Right renal cortex interstitium (tissue), 3 donors: ENCODE measurements around the gene SPTLC3. TPM values are rescaled to one million over a fixed set of nuclear protein-coding genes. Genes with fewer than 3 reads are reported as not detected.

Source experiments
- DNase-seq, 3 donors: peaks; one replicate each; pipeline ENCODE4 v3.0.0-alpha.2; 2013; ENCODE audit warnings: low read depth in 3 of 3, low spot score in 2 of 3
- polyA plus RNA-seq, 3 donors: library from polyadenylated mRNA; unstranded; fragments of 120-200 nt; gene quantifications; one replicate each; pipeline ENCODE4 v1.2.1, GENCODE V29; 2013; ENCODE audit not compliant: insufficient read length in 3 of 3

SPTLC3 gene
- polyA plus RNA-seq, 3 donors, result 19.6 to 20.3 (median 20.1) TPM

DNA sequence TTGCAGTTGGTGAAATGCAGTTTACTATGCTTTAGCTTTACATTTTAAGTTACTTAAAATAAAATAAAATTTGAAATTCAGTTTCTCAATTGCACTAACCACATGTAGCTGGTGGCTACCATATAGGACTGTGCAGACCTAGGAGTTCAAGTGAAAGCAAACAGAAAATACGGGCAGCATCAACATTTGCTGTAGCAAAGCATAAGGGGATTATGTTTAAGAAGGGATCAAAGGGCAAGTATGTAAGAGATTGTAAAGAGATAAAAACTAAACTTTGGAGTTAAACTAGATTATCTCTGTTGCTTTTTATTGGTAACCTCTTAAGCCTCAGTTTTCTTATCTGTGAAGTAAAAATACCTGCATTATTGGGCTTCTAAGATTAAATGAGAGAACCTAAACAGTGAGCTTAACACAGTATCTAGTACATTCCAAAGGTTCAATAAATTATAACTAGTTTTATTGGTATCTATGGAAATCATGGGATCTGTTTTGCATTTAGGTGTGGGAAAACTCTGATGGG, 81.2 kb downstream of the SPTLC3 start:
- no peak for DNase-seq

DNA sequence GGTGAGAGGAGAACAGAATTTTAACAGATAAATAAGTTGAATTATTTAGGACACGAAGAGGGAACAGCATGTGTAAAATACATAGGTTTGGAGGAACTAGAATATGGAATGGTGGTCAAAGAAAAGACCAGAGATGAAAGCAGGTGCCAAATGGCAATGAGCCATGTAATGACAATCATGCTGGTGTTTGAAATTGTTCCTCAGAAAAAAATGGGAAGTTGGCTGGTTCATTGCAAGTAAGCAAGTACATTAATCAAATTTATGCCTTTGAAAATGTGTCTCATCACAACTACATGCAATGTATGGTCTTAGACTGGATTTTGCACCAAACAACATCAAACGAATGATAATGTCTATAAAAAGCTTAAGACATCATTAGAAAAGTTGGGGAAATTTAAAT, 83.3 kb downstream of the SPTLC3 start:
- no peak for DNase-seq

DNA sequence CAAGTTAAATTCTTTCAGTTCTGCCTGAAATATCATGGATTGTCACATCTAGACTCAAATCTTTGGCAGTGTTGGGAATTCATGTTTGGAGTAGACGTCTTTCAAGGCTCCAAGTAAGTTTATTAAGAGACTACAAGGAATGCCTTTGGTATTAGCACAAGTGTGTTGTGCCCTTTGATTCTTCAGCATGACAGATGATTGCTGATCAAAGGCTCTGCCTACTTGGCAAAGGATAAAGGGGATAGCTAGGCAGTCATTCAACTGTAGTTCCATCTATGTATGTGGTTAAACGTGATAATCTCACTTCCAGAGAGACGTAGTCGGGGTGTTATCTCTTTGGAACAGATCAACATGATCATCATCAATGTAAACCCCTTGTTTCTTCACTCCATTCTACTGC, 86.2 kb downstream of the SPTLC3 start:
- DNase-seq, result no peak

DNA sequence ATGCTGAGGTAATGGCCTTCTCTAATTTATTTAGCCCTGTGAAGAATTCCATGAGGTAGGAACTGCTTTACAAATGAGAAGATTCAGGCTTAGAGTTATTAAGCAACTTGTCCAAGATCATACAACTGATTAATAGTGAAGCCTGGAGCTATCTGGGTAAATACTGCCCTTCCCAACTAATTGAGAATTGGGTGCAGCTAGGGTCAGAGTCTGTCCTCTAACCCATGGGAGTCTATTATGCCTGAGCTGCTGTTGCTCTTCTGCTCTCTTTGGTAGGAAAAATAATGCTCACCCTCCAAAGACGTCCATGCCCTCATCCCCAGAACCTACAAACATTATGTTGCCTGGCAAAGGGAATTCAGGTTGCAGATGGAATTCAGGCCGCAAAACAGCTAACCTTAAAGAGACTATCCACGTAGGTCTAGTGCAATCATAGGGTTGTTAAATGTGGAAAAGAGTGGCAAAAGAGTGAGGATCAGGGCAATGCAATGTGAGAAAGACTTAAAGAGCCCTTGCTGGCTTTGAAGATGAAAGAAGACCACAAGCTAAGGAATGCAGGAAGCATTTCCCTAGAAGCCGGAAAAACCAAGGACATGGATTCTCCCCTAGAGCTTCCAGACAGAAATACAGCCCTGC, 90.1 kb downstream of the SPTLC3 start:
- no peak for DNase-seq

DNA sequence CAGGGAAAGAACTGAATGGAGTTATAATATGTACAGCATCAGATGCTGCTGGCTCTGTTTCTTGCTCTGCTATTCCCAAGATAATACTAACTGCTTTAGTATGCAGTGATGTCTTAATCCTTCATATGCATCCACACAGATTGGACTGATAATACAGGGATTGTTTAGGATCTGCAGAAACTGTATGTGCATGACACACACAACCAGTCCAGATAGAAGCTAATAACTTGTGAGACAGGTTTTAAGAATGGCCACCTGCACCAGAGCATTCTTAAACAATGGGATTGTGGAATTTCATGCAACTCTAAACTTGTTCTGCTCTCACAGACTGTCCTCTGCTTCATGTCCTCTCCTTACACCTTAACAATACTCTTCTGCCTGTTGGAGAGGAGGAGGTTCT, 90.9 kb downstream of the SPTLC3 start:
- DNase-seq, result no peak

DNA sequence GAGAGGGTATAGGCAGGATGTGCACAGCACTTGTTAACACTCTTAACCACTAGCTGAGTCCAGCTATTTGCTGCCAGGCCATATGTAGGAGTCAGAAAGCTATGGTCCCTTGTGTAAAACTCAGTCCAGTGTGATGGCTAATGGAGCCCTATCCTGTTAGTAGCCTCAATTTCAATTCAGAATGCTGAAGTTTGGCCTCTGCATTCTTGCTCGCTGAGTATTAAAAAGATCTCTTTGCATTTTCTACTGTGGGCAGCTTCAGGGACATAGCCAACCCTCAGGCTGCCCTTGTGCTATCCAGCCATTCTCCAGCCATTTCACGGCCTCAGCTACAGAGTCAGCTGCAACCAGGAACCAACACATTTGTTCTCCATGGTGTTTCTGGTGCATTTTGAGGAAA, 92.5 kb downstream of the SPTLC3 start:
- DNase-seq, result no peak

DNA sequence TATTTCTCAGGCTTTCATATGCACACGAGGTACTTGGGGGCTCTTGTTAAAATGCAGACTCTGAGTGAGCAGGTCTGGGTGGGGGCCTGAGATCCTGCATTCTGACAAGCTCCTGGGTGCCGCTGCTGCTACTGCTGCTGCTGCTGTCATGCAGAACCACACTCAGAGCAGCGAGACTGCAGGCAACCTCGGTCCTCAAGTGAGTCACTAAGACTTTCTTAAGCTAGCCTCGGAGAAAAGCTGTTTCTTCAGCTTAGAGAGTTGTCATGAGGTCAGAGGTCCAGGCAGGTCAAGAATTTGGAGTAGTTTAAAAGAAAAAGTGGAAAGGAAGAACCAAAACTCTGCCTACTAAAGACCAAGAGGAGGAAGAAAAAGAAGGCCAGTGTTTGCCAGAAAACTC, 92.9 kb downstream of the SPTLC3 start:
- DNase-seq, result no peak

DNA sequence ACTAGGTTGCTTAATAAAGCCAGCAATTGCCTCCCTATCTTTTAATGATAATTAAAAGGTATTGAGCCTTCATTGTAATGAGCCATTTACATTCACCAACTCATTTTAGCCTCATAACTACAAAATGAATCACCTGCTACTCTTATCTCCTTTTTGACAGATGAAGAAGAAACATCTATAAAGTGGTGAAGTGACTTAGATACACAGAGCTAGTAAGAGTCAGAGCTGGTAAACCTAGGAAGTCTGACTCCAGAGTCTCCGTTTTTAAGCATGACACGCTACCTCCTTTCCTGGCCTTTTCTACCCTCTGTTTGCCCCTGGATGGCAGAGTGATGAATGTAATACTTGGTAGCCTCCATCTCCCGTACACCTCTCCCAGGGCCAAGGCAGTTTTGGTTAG, 93.5 kb downstream of the SPTLC3 start:
- DNase-seq, result no peak

DNA sequence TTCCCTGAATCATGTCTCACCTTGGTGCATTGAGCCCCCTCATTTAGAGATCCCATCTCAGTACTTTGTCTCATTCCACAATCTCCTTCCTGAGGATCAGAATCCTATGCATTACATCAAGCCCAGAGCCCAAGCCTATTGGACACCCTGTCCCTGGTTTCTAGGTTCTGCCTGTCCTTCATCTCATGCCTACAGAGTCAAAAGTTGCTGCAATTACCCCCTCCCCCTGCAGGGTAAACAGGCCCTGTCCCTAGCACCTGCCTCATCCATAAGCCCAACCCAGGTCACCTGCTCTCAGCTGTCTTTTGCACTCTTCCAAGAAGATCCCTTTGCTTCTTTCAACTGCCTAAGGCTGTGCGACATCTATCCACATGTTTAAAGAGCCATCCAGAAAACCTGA, 93.9 kb downstream of the SPTLC3 start:
- no peak for DNase-seq

DNA sequence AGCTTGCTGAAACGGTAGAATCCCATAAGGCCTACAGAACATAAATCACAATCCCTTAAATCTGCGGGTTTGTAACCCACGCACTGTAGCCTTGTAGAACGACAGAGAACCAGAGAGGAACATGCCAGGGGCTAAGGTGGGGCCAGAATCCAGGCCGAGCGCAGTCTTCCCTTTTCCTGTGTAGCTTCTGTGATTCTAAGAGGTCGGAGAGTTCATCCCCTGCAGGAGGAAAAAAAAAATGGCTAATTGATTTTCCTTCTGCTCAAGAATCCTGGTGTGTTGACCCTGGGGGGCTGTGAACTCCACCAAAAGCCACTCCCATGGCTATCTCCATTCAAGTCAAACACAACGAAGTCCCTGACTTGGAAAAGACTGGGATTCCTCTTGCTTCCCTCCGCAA, 96.3 kb downstream of the SPTLC3 start:
- DNase-seq, result no peak

DNA sequence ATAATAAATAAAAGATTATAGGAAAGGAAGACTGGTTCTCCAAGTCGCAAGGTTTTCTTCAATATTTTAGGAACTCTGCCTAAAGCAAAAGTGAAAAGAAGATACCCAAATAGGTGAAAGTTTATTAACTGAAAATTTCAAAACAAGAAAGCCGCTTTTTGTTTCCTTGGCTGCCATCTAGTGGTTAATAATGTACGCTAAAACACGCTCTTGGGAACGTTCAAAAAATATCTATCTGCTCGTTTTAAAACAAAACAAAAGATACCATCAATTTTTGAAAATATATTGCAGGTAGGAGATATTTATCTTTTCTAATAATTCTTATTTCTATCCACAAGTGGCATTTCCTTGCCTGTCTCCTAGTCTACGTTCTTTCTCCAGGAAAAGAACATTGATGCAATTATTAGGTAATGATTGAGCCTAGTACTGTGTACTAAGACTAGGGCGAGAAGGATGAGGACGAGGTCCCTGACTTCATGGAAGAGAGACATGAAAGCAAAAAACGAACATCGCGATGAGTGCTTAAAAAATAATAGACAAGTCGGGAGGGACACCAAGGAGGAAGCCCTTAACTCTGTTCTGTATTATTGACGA, 97.2 kb downstream of the SPTLC3 start:
- DNase-seq, result peak; percentile 8 to 18 (median 13)

DNA sequence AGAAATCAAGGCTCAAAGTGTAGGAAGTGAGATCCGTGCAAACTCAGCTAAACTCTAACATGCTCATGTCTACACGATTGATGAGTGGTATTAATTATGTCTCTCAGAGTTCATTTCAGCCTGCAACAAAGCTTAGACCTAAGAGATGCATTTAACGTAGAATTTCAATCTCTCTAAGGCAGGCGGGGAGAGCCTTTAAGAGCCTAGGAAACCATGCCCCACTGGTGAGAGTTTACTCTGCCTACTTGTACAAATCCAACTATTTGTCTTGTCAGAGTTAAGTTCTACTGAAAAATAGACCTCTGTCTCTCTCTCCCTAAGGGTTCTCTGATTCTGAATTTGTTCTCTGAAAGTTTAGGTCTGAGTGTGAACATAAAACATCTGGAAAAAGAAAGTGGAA, 100.9 kb downstream of the SPTLC3 start:
- DNase-seq, result no peak

DNA sequence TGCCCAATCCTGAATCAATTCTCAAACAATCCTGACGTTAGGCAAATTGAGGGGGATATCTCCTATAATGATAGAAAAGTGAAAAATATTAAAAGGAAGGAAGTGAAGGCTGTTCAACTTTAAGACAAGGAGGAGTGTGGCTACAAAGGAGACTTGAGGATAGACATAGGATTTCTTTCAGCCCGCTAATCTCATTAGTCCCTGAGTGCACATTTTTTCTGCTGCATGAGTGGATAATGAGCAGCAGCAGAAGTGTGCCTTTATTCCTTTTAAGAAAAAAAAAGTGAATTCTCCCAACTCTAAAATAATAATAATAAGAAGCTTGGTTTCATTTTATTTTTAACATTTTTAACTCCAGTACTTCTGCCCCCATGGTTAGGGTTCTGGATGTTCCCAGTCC, 102.0 kb downstream of the SPTLC3 start:
- DNase-seq, result no peak

DNA sequence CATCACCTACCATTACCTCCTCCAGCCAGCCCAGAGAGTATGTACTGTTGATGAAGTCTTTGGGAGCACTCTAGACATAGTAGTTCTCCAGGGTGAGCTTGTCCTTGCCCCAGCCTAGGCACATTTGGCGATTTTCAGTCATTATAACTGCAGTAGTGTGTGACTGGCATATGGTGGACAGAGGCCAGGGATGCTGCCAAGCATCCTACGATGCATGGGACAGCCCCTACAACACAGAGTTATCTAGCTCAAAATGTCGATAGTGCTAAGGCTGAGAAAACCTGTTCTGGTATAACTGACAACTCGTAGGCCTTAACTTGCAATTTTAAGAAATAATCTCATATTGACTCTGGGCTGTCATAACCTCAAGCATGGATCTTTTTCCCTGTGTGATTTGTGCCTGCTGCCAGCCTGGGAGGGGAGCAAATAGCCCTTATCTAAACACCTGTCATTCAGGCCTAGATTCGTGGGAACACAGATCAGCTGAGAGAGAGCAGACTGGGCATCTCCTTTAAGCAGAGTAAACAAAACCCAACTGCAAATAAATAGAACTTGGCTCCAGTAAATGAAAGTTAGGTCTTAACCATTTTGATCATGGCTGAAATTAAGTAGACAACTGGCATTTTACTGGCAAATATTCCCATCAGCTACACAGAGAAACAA, 102.6 kb downstream of the SPTLC3 start:
- DNase-seq, result no peak

DNA sequence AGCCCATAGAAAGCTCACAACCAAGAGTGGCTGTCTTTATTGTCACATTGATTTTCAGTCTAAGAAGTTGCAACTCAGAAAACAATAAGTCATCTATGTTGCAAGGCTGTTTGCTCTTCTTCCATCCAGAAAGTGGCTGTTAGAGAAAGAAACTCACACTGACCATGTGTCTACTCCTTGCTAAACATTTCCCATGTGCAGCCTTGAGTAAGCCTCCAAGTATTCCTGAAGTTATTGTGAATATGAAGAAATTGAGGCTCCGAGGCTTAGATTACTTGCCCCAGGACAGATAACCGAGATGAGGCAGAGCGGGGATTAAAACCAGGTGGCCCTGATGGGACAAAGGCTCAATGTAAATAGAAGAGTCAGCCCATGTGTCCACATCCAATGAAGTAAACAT, 105.0 kb downstream of the SPTLC3 start:
- no peak for DNase-seq

DNA sequence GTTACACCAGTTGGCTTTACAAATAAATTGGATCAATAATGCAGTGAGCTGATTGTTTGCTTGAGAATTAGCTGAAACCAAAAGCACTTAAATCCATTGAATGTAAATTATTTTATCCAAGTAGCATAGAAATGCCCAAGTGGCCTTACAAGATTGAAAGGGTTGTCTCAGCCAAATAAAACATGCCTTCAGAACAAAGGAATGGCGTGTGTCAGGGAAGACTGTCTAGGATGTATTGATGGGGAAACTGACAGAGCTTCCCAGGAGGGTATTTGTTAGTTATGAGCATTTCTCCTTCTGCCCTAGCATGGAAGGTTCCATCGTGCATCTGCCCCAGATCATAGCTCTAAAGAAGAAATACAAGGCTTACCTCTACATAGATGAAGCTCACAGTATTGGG, 108.4 kb downstream of the SPTLC3 start:
- no peak for DNase-seq

DNA sequence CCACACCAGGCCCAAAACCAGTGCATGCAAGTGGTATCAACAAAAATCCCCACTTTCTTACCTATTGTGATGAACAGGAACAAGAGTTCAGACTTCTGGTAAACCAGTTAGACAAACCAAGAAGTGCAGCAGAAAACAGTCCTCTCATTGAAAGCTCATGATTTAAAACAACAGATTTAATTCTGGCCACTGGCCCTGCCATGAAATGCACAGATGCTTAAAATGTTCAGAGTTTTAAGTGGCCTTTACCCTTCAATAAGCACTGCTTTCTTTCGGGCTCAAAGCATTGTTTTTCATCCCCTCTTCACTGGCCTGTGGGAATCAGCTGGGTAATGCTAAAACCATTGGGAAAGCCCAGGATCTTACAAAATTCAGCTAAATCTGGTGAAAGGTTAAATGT, 109.9 kb downstream of the SPTLC3 start:
- no peak for DNase-seq

DNA sequence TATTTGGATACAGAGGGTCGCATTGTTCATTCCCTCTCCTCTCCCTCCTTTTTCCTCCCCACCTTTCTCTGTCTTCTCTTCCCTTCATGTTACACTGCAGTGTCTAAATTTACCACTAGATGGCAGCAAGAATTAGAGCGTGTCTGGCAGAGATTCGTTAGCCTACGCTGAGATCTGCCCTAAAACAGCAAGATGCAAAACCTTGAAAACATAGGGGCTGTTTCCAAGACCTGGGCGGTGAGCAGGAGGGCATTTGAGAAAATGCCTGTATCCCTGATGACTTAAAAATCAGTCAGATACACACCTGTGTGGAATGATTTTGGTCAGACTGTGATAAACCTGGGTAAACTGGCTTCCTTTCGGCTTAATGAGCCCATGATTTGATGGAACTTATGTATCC, 110.8 kb downstream of the SPTLC3 start:
- DNase-seq, result peak; percentile 41 to 76 (median 55)

DNA sequence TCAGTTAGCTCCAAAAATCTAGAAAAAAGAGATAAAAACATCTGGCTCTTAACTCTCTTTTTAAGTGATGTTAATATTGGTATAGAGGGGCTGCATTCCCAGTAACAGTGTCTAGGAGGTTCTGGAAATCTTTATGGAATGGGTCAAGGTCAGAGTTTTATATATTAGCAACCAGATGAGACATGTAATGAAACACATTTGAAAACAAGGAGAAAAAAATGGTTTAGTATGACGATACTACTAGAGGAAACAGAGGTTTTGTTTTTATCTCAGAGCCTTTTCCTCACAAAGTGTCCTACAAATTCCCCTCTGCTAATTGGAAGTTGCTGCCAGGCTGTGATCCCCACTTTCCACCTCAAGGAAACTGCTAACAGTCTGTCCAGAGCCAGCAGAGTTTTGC, 111.7 kb downstream of the SPTLC3 start:
- DNase-seq, result no peak

DNA sequence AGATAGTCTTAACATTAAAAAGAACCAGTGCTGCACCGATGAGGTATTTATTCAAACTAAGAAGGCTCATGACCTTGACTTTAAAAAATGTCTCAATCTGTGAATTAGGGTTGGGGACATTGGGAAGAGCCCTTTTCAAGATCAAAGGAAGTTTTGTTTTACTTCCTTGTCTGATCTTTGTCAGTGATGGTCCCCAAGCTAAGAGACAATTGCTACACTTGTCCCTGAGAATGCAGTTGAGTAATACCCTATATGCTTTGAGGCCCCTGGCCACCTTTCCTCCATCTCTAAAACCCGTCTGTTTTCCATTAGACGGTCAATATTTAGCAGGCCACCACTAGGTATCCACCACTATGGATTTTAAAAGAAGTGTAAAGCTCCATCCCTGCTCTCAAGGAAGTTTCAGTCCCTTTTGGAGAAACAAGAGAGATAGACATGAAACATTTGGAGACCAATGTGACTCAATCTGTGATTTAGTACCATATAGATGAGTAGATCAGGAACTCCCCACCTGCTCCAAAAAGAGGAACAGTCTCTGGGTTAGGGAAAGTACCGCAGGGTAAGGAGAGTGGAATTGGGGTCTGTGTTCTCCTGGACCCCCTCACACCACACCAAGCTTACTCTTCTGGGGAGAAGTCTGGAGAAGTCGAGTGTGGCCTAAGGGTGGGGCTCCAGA, 113.2 kb downstream of the SPTLC3 start:
- no peak for DNase-seq

DNA sequence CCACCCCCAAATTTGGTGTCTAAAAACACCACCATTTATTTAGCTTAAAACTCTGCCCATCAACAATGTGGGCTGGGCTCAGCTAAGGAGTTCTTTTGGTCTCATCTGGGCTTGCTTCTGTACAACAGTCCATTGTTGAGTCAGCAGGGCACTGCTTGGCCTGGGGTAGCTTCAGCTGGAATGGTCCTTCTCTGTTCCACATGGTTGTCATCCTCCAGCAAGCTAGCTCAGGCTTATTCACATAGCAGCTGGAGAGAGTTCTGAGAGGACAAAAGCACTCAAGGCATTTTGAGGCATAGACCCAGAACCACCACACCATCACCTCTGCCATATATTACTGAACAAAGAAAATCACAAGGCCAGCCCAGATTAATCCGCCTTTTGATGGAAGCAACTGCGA, 116.7 kb downstream of the SPTLC3 start:
- DNase-seq, result no peak

DNA sequence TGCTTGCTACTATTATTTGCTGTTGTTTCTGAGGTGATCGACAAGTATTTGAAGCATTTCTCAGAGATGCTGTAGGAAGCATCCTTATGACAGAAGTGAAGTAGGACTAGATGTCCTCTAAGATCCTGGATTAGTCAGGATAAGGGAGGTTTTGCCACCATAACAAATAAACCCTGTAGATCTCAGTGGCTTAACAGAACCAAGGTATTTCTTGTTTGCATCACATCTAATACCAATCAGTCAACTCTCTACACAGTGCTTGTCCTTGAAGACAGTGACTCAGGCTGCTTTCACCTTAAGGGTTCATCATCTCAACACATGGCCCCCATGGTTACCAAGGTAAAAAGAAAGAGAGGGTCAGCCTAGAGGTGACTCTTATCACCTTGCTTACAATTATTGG, 119.4 kb downstream of the SPTLC3 start:
- DNase-seq, result no peak
